ENCODE results near the gene RGS12.
"Not testable (repeated sequence)": the region's sequence is repeated elsewhere in the genome, so short reads cannot be mapped to it uniquely, and the experiment has no call there.

RGS12 gene

GRCh38 chr4:3294401-3295241, 1.8 kb downstream of the RGS12 start:
- FAIRE-seq (no peak), DNase-seq (ENCODE audit: low spot score) (no peak)

- no peak for DNase-seq (ENCODE audit: low spot score)
- no peak for FAIRE-seq
Measured at GRCh38 chr4:3295837-3296624, 3.2 kb downstream of the RGS12 start.

- DNase-seq (ENCODE audit: low spot score) (no peak), FAIRE-seq (no peak)
Measured at GRCh38 chr4:3296651-3297050, 3.8 kb downstream of the RGS12 start.

GRCh38 chr4:3297066-3297859, 4.4 kb downstream of the RGS12 start:
- DNase-seq (ENCODE audit: low spot score), result no peak
- no peak for FAIRE-seq

- no peak for FAIRE-seq
- no peak for DNase-seq (ENCODE audit: low spot score)
Measured at GRCh38 chr4:3299122-3299975, 6.5 kb downstream of the RGS12 start.

GRCh38 chr4:3299976-3300671, 7.3 kb downstream of the RGS12 start:
- DNase-seq (ENCODE audit: low spot score), result no peak
- no peak for FAIRE-seq

GRCh38 chr4:3300882-3301281, 8.1 kb downstream of the RGS12 start:
- not testable (repeated sequence) for FAIRE-seq; DNase-seq (ENCODE audit: low spot score)

GRCh38 chr4:3301450-3302172, 8.8 kb downstream of the RGS12 start:
- no peak for FAIRE-seq
- no peak for DNase-seq (ENCODE audit: low spot score)

- FAIRE-seq (no peak), DNase-seq (ENCODE audit: low spot score) (no peak)
Measured at GRCh38 chr4:3302173-3302785, 9.5 kb downstream of the RGS12 start.

- no peak for FAIRE-seq
- DNase-seq (ENCODE audit: low spot score), result no peak
Measured at GRCh38 chr4:3302786-3303564, 10.2 kb downstream of the RGS12 start.

- no peak for FAIRE-seq
Measured at GRCh38 chr4:3303565-3303824, 10.7 kb downstream of the RGS12 start.

GRCh38 chr4:3303923-3304710, 11.3 kb downstream of the RGS12 start:
- DNase-seq (ENCODE audit: low spot score) (no peak), FAIRE-seq (no peak)

More at GRCh38 chr4:3303565-3303824, 10.7 kb downstream of the RGS12 start:
- DNase-seq (ENCODE audit: low spot score), result no peak

GRCh38 chr4:3304831-3305609, 12.2 kb downstream of the RGS12 start:
- FAIRE-seq (no peak), DNase-seq (ENCODE audit: low spot score) (no peak)

- FAIRE-seq, result no peak
- peak; percentile 8 for DNase-seq (ENCODE audit: low spot score)
Measured at GRCh38 chr4:3305610-3306371, 13.0 kb downstream of the RGS12 start.

GRCh38 chr4:3306450-3306849, 13.6 kb downstream of the RGS12 start:
- DNase-seq (ENCODE audit: low spot score), result no peak

GRCh38 chr4:3307060-3307459, 14.2 kb downstream of the RGS12 start:
- FAIRE-seq, result no peak

More at GRCh38 chr4:3306450-3306849, 13.6 kb downstream of the RGS12 start:
- no peak for FAIRE-seq

More at GRCh38 chr4:3307060-3307459, 14.2 kb downstream of the RGS12 start:
- no peak for DNase-seq (ENCODE audit: low spot score)

Measured in urothelium cell line (cell line).